ENCODE results near the gene TANGO6. TPM values are rescaled to one million over a fixed set of nuclear protein-coding genes. Genes with fewer than 3 reads are reported as not detected.

TANGO6 gene
- total and polyA plus RNA-seq, 2 of the 8 experiments (the other 6 are each of a cell fraction or from before 2014, with no cell fraction given) = 5.0 to 19.5 TPM

GRCh38 chr16:69040144-69040909 lies 197.0 kb downstream of the TANGO6 start:
- Histone ChIP-seq H2BK12ac (ENCODE audit: low read depth, low read length) (no peak overlapping the region), H2BK5ac (ENCODE audit: low read depth, low read length) (no peak overlapping the region), H3K27ac (ENCODE audit: low read depth, low read length) (no peak overlapping the region), H3K36me3 (ENCODE audit: control insufficient read depth in 2 of 4, insufficient read depth in 4 of 4, low read length in 3 of 4) (peaks cover 0 to 12% (median 2%) of the 10 kb centered on the region in 4 experiments; a peak in 2 of 8 replicates), H4K91ac (replicated peaks; ENCODE audit: insufficient read length, low read length) (no peak overlapping the region), H3K18ac (ENCODE audit: extremely low read depth, low read length) (no peak overlapping the region), H3K4me2 (ENCODE audit: insufficient read depth in 1 of 2, low read depth in 2 of 2, low read length in 2 of 2) (no peak overlapping the region), H3K4me3 (ENCODE audit: extremely low read depth in 1 of 4, insufficient read depth in 2 of 4, low read depth in 3 of 4, low read length in 4 of 4) (no peak overlapping the region), H3K23ac (ENCODE audit: insufficient read length) (no peak overlapping the region), H3K4ac (replicated peaks; ENCODE audit: insufficient read length, low read depth, low read length) (no peak overlapping the region), H3K9ac (replicated peaks in 1 of 4; ENCODE audit: extremely low read depth in 1 of 4, low read depth in 3 of 4, low read length in 3 of 4) (no peak overlapping the region), H3K9me3 (ENCODE audit: insufficient read depth in 2 of 2, low read depth in 1 of 2, low read length in 1 of 2) (peaks cover 2 to 8% of the 10 kb centered on the region in 2 experiments; a peak in 3 of 4 replicates), H2AFZ (ENCODE audit: low read length) (no peak overlapping the region), H3K79me1 (ENCODE audit: low read depth, low read length) (no peaks in the 10 kb centered on the region), H2BK120ac (replicated peaks; ENCODE audit: low read depth, low read length) (no peak overlapping the region), H3K23me2 (ENCODE audit: low read depth, low read length) (no peaks in the 10 kb centered on the region), H4K20me1 (replicated peaks in 1 of 2; ENCODE audit: control insufficient read depth in 1 of 2, insufficient read depth in 2 of 2, low read length in 2 of 2) (no peaks in the 10 kb centered on the region), H4K5ac (ENCODE audit: insufficient read length, low read depth, low read length) (no peak overlapping the region), H2BK15ac (ENCODE audit: low read length) (no peak overlapping the region), H4K8ac (ENCODE audit: extremely low read depth, insufficient read depth, low read length) (no peak overlapping the region), H2AK5ac (ENCODE audit: low read depth, low read length) (no peak overlapping the region), H3K4me1 (replicated peaks in 1 of 4; ENCODE audit: control insufficient read depth in 3 of 4, insufficient read depth in 4 of 4, low read length in 3 of 4) (no peaks in the 10 kb centered on the region), H3K79me2 (ENCODE audit: control insufficient read depth in 1 of 2, insufficient read depth in 2 of 2, low read length in 2 of 2) (no peaks in the 10 kb centered on the region), H3K27me3 (replicated peaks in 1 of 4; ENCODE audit: control insufficient read depth in 3 of 4, extremely low read depth in 1 of 4, insufficient read depth in 3 of 4, low read length in 3 of 4) (no peaks in the 10 kb centered on the region), H3K14ac (ENCODE audit: insufficient read length) (no peak overlapping the region), H2BK20ac (ENCODE audit: low read length) (no peak overlapping the region), H3K56ac (replicated peaks; ENCODE audit: insufficient read length, low read depth, low read length) (no peak overlapping the region)
- FAIRE-seq (no peak), DNase-seq (ENCODE audit: low read depth in 1 of 2, low spot score in 2 of 2) (no peak)
- no peak for TF ChIP-seq JUND (IDR thresholded peaks at IDR 0.05; ENCODE audit: low read length)
- no peak for TF ChIP-seq HDAC2 (IDR thresholded peaks at IDR 0.05; ENCODE audit: borderline replicate concordance in 1 of 2, low read depth in 2 of 2, low read length in 2 of 2)
- TF ChIP-seq SIN3A (conservative IDR thresholded peaks at IDR 0.05 in 1 of 2, IDR thresholded peaks at IDR 0.05 in 1 of 2; ENCODE audit: low read depth in 1 of 2, low read length in 2 of 2) = no peak
- no peak for TF ChIP-seq POLR2A (IDR thresholded peaks at IDR 0.05; ENCODE audit: control extremely low read depth in 1 of 2, low read depth in 2 of 2, low read length in 2 of 2)
- TF ChIP-seq, protein P1, sequence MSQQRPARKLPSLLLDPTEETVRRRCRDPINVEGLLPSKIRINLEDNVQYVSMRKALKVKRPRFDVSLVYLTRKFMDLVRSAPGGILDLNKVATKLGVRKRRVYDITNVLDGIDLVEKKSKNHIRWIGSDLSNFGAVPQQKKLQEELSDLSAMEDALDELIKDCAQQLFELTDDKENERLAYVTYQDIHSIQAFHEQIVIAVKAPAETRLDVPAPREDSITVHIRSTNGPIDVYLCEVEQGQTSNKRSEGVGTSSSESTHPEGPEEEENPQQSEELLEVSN (IDR thresholded peaks at IDR 0.05) = no peak
- TF ChIP-seq RXRA (IDR thresholded peaks at IDR 0.05; ENCODE audit: insufficient read depth, low read depth, low read length) = no peak
- no peak for TF ChIP-seq CHD1 (IDR thresholded peaks at IDR 0.05; ENCODE audit: low read depth, low read length)
- CTCF ChIA-PET (ENCODE audit: partially characterized antibody) = interaction anchor here (1.3 kb wide), 1 partner anchor 11 kb away, joined by 3 read pairs; no protein-coding TSS in a partner anchor
- POLR2A ChIA-PET (ENCODE audit: partially characterized antibody) = no interaction called here
- 92% methylated on average over 6 of the region's 6 CpGs; no CpG with 5 or more reads in 1 of the 2 experiments for WGBS, 2 experiments (ENCODE audit: extremely low coverage in 1 of 2, insufficient coverage in 1 of 2, insufficient read length in 1 of 2, insufficient replicate concordance in 2 of 2, low coverage in 1 of 2, low lambda C conversion rate in 2 of 2, missing lambda C conversion rate in 1 of 2)
